Vagina (tissue), 2 donors: Measurements from ENCODE around the gene WASF1. TPM values are rescaled to one million over a fixed set of nuclear protein-coding genes. Genes with fewer than 3 reads are reported as not detected.

Experiments used
- DNase-seq, 2 donors: peaks; one replicate each; pipeline ENCODE4 v3.0.0-alpha.2; 2017; ENCODE audit errors: extremely low spot score in 2 of 2
- H3K27ac ChIP-seq: fragments of 200-600 bp; sonication (generic); one replicate; pipeline ENCODE4 v1.5.1; 2019
- H3K27me3 ChIP-seq: fragments of 200-600 bp; sonication (generic); one replicate; pipeline ENCODE4 v1.5.1; 2019
- H3K36me3 ChIP-seq, 2 donors: fragments of 200-600 bp; sonication (generic); one replicate each; pipeline ENCODE4 v1.5.1; 2017 to 2019
- H3K4me1 ChIP-seq: fragments of 200-600 bp; sonication (generic); one replicate; pipeline ENCODE4 v1.5.1; 2019
- H3K4me3 ChIP-seq, 2 donors: fragments of 200-600 bp; sonication (generic); 1 replicate in 1 of 2; 2 replicates in 1 of 2; pipeline ENCODE4 v1.5.1; 2016 to 2019
- H3K9me3 ChIP-seq: fragments of 200-600 bp; sonication (generic); one replicate; pipeline ENCODE4 v1.5.1; 2019
- POLR2A ChIP-seq, 2 donors: fragments of 450-650 bp; IDR thresholded peaks; one replicate each; pipeline ENCODE4 v1.6.1; 2017; ENCODE audit warnings: antibody characterized with exemption in 2 of 2, mild to moderate bottlenecking in 2 of 2, moderate library complexity in 2 of 2
- POLR2AphosphoS5 ChIP-seq, 2 donors: sonication (generic); formaldehyde crosslinking; IDR thresholded peaks; one replicate each; pipeline ENCODE4 v1.9.0; 2017; ENCODE audit warnings: antibody characterized with exemption in 2 of 2, mild to moderate bottlenecking in 2 of 2, low read depth in 1 of 2; ENCODE audit not compliant: insufficient read depth in 1 of 2
- intact Hi-C: fragments of 100-400 bp; cut with DNase I; formaldehyde crosslinking; loops from one replicate; pipeline ENCODE4 v1.15.1; 2023
- total RNA-seq: library from RNA; depleted of rRNA; stranded (reverse); fragments of >200 nt; gene quantifications from one replicate; pipeline ENCODE4 v1.2.3, GENCODE V29; 2016
- TF ChIP-seq, protein P1 (sequence below), 3 experiments: fragments of 450-650 bp in 2 of 3; fragments of 200-600 bp in 1 of 3; sonication (generic) in 1 of 3; IDR thresholded peaks; one replicate each; pipeline ENCODE4 v1.5.1; 2017 to 2019; ENCODE audit warnings: antibody characterized with exemption in 3 of 3, mild to moderate bottlenecking in 2 of 3, moderate library complexity in 2 of 3

WASF1 gene
- total RNA-seq, 1 donor from 2014 or later = 20.1 TPM

DNA sequence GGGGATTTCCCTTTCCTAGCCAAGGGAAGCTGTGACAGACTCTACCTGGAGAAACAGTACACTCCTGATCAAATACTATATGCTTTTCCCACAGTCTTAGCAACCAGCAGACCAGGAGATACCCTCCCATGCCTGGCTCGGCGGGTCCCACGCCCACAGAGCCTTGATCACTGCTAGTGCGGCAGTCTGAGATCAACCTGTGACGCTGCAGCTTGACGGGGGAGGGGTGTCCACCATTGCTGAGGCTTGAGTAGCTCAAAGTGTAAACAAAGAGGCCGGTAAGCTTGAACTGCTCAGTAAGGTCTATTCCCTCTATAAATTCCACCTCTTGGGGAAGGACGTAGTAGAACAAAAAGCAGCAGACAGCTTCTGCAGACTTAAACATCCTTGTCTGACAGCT is 63.2 kb downstream of the WASF1 start:
- Histone ChIP-seq H3K4me1 (no peaks in the 10 kb centered on the region), H3K27me3 (no peaks in the 10 kb centered on the region), H3K36me3 (no peaks in the 10 kb centered on the region), H3K9me3 (no peaks in the 10 kb centered on the region), H3K27ac (no peak overlapping the region), H3K4me3 (no peak overlapping the region)
- TF ChIP-seq, protein P1, sequence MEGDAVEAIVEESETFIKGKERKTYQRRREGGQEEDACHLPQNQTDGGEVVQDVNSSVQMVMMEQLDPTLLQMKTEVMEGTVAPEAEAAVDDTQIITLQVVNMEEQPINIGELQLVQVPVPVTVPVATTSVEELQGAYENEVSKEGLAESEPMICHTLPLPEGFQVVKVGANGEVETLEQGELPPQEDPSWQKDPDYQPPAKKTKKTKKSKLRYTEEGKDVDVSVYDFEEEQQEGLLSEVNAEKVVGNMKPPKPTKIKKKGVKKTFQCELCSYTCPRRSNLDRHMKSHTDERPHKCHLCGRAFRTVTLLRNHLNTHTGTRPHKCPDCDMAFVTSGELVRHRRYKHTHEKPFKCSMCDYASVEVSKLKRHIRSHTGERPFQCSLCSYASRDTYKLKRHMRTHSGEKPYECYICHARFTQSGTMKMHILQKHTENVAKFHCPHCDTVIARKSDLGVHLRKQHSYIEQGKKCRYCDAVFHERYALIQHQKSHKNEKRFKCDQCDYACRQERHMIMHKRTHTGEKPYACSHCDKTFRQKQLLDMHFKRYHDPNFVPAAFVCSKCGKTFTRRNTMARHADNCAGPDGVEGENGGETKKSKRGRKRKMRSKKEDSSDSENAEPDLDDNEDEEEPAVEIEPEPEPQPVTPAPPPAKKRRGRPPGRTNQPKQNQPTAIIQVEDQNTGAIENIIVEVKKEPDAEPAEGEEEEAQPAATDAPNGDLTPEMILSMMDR (IDR thresholded peaks at IDR 0.05) = no peak
- TF ChIP-seq POLR2AphosphoS5 (IDR thresholded peaks at IDR 0.05; ENCODE audit: insufficient read depth in 1 of 2, low read depth in 1 of 2) (no peak), POLR2A (IDR thresholded peaks at IDR 0.05) (no peak)
- intact Hi-C loops = no loop called here
- no peak for DNase-seq

DNA sequence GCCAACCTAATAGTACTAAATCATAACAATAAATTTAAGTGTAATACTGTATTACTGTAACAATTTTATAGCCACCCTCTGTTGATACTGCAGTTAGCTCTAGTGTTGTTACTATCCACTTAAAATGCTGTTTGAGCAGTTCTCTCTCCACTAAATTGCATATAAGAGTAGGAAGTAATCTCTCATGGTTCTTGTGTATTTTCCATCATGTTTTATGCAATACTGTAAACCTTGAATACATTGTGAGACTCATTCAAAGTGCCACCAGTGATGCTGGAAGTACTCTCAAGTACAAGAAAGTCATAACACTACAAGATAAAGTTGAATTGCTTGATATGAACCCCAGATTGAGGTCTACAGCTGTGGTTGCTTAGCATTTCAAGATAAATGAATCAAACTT is 65.5 kb downstream of the WASF1 start:
- TF ChIP-seq, protein P1 (IDR thresholded peaks at IDR 0.05) = no peak
- TF ChIP-seq POLR2A (IDR thresholded peaks at IDR 0.05) (no peak), POLR2AphosphoS5 (IDR thresholded peaks at IDR 0.05; ENCODE audit: insufficient read depth in 1 of 2, low read depth in 1 of 2) (no peak)
- no peak for DNase-seq
- intact Hi-C loops = no loop called here
- no peaks in the 10 kb centered on the region for H3K36me3 ChIP-seq
- H3K4me1 ChIP-seq = no peaks in the 10 kb centered on the region
- no peaks in the 10 kb centered on the region for H3K27me3 ChIP-seq
- no peaks in the 10 kb centered on the region for H3K9me3 ChIP-seq
- H3K27ac ChIP-seq = no peak overlapping the region
- no peak overlapping the region for H3K4me3 ChIP-seq

DNA sequence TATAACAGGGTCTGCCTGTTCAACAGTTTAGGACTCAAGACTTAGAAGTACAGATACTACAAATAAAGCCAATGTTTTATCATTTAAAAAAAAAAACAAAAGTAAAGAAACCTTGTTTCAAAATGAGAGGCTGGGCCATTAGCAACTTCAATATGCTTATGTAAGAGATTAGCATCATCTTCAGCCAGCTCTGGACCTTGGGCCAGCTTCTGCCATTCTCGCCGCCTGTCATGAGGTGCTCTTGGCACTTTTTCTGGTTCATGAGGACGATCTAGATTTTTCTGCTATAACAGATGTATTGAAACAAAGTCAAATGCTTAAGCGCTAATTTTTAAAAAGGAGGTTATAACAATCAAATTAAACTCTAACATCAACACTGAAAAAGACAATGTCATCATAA is 74.2 kb downstream of the WASF1 start:
- no peaks in the 10 kb centered on the region for H3K9me3 ChIP-seq
- no peak overlapping the region for H3K27ac ChIP-seq
- no peaks in the 10 kb centered on the region for H3K4me1 ChIP-seq
- no peak overlapping the region for H3K4me3 ChIP-seq
- no peaks in the 10 kb centered on the region for H3K27me3 ChIP-seq
- peaks cover 0 to 14% of the 10 kb centered on the region in 2 donors for H3K36me3 ChIP-seq
- DNase-seq = no peak
- intact Hi-C loops = no loop called here
- TF ChIP-seq, protein P1 (IDR thresholded peaks at IDR 0.05) = no peak
- no peak for TF ChIP-seq POLR2AphosphoS5 (IDR thresholded peaks at IDR 0.05; ENCODE audit: insufficient read depth in 1 of 2, low read depth in 1 of 2)
- no peak for TF ChIP-seq POLR2A (IDR thresholded peaks at IDR 0.05)

DNA sequence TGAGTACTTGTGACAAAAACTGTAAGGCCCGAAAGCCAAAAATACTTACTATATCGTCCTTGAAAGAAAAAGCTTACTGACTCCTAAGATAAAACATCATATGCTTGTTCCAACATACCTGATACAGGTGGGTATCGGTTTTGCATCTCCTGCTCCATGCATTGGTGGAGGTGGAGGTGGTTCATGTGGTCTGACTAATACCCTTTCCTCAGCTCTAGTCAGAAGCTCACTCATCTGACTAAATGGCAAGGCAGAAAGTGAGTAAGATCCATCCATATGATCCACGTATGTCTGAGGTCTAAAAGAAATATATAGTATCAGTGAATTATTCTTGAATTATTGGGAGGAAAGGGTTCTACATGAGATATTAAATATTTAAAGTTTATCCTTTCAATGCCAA is 76.2 kb downstream of the WASF1 start:
- DNase-seq = no peak
- peaks cover 0 to 14% of the 10 kb centered on the region in 2 donors for H3K36me3 ChIP-seq
- TF ChIP-seq, protein P1 (IDR thresholded peaks at IDR 0.05) = no peak
- TF ChIP-seq POLR2AphosphoS5 (IDR thresholded peaks at IDR 0.05; ENCODE audit: insufficient read depth in 1 of 2, low read depth in 1 of 2) = no peak
- TF ChIP-seq POLR2A (IDR thresholded peaks at IDR 0.05) = no peak
- no peaks in the 10 kb centered on the region for H3K27me3 ChIP-seq
- H3K27ac ChIP-seq = no peak overlapping the region
- no peak overlapping the region for H3K4me3 ChIP-seq
- no peaks in the 10 kb centered on the region for H3K4me1 ChIP-seq
- intact Hi-C loops = loop anchor here (1.0 kb wide), 1 partner anchor 29 kb away; no protein-coding TSS in a partner anchor
- H3K9me3 ChIP-seq = no peaks in the 10 kb centered on the region

DNA sequence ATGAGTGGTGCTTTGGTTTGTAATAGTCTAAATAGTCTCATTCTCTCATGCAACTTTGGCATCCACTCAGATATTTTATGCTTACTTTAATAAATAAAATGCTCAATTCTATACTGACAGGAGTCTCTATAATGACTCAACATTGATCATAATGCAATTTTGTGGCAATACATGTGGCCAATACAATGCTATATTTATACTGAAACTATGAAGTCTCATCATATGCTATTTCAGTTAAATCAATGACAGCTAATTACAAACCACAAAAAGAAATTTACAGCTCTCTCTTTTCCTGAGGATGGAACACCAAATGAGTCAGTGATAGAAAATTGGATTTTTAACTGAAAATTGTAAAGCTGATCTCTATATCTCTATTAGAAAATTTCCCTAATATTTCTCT is 77.1 kb downstream of the WASF1 start:
- Histone ChIP-seq H3K27ac (no peak overlapping the region), H3K9me3 (no peaks in the 10 kb centered on the region), H3K36me3 (peaks cover 0 to 14% of the 10 kb centered on the region in 2 donors), H3K4me1 (peaks cover 5% of the 10 kb centered on the region), H3K27me3 (no peaks in the 10 kb centered on the region), H3K4me3 (no peak overlapping the region)
- TF ChIP-seq POLR2AphosphoS5 (IDR thresholded peaks at IDR 0.05; ENCODE audit: insufficient read depth in 1 of 2, low read depth in 1 of 2) = no peak
- TF ChIP-seq POLR2A (IDR thresholded peaks at IDR 0.05) = no peak
- TF ChIP-seq, protein P1 (IDR thresholded peaks at IDR 0.05) = no peak
- intact Hi-C loops = no loop called here
- no peak for DNase-seq
